CD1c-positive myeloid dendritic cell (primary cell): Measurements from ENCODE around the gene SMARCA1.

Source experiments
- DNase-seq: peaks from one replicate; pipeline ENCODE4 v3.0.0-alpha.2; 2016; ENCODE audit errors: extremely low spot score

SMARCA1 gene

GRCh38 chrX:129461801-129462456 lies 61.4 kb downstream of the SMARCA1 start:
- DNase-seq, result no peak

GRCh38 chrX:129452523-129452922 lies 70.8 kb downstream of the SMARCA1 start:
- DNase-seq, result no peak

GRCh38 chrX:129450123-129450522 lies 73.2 kb downstream of the SMARCA1 start:
- DNase-seq, result no peak

- no peak for DNase-seq
Measured at GRCh38 chrX:129449148-129449547, 74.1 kb downstream of the SMARCA1 start.

GRCh38 chrX:129445436-129445835 lies 77.9 kb downstream of the SMARCA1 start:
- no peak for DNase-seq

- no peak for DNase-seq
Measured at GRCh38 chrX:129433945-129434344, 89.3 kb downstream of the SMARCA1 start.

- DNase-seq, result no peak
Measured at GRCh38 chrX:129433461-129433860, 89.8 kb downstream of the SMARCA1 start.

GRCh38 chrX:129427267-129427666 lies 96.0 kb downstream of the SMARCA1 start:
- no peak for DNase-seq

GRCh38 chrX:129423191-129423590 lies 100.1 kb downstream of the SMARCA1 start:
- DNase-seq, result no peak

GRCh38 chrX:129404670-129405008 lies 118.7 kb downstream of the SMARCA1 start:
- no peak for DNase-seq

- no peak for DNase-seq
Measured at GRCh38 chrX:129403974-129404669, 119.2 kb downstream of the SMARCA1 start.
